Trophoblast cell (in vitro differentiated cells and primary cell): Measurements from ENCODE around the gene BTBD7.

Experiments used
- DNase-seq, 2 donors: peaks; one replicate each; pipeline ENCODE4 v3.0.0-alpha.2; 2016
- H2AFZ ChIP-seq: 2 replicates; pipeline ENCODE4 v1.6.1; 2013; ENCODE audit warnings: low read length, moderate library complexity, mild to moderate bottlenecking; ENCODE audit not compliant: insufficient read depth, poor library complexity
- H2AK5ac ChIP-seq: 2 replicates; pipeline ENCODE4 v1.6.1; 2013; ENCODE audit warnings: mild to moderate bottlenecking, low read length
- H2BK120ac ChIP-seq: 2 replicates; pipeline ENCODE4 v1.6.1; 2013; ENCODE audit warnings: low read length, mild to moderate bottlenecking, moderate library complexity; ENCODE audit not compliant: insufficient read depth, poor library complexity
- H2BK12ac ChIP-seq: 2 replicates; pipeline ENCODE4 v1.6.1; 2013; ENCODE audit warnings: mild to moderate bottlenecking, low read length, moderate library complexity
- H2BK5ac ChIP-seq: 2 replicates; pipeline ENCODE4 v1.6.1; 2013; ENCODE audit warnings: low read length, low read depth, moderate library complexity, mild to moderate bottlenecking; ENCODE audit not compliant: poor library complexity
- H3K14ac ChIP-seq: 2 replicates; pipeline ENCODE4 v1.6.1; 2013; ENCODE audit warnings: mild to moderate bottlenecking, low read length
- H3K18ac ChIP-seq: 2 replicates; pipeline ENCODE4 v1.6.1; 2013; ENCODE audit warnings: mild to moderate bottlenecking, low read length
- H3K23ac ChIP-seq: 2 replicates; pipeline ENCODE4 v1.6.1; 2013; ENCODE audit warnings: low read length
- H3K27ac ChIP-seq: 2 replicates; pipeline ENCODE4 v1.5.1; 2013; ENCODE audit warnings: low read depth, mild to moderate bottlenecking, inconsistent platforms, low read length, moderate library complexity
- H3K27me3 ChIP-seq: 2 replicates; pipeline ENCODE4 v1.6.1; 2013; ENCODE audit warnings: inconsistent platforms, mild to moderate bottlenecking, low read length, moderate library complexity; ENCODE audit not compliant: insufficient read depth
- H3K36me3 ChIP-seq, 2 experiments: 1 replicate in 1 of 2; 2 replicates in 1 of 2; pipeline ENCODE4 v1.6.1; 2013; ENCODE audit warnings: low read length in 2 of 2, mild to moderate bottlenecking in 2 of 2, moderate library complexity in 1 of 2; ENCODE audit not compliant: insufficient read depth in 2 of 2, control insufficient read depth in 1 of 2
- H3K4ac ChIP-seq: 2 replicates; pipeline ENCODE4 v1.6.1; 2013; ENCODE audit warnings: low read depth, mild to moderate bottlenecking, low read length, moderate library complexity
- H3K4me1 ChIP-seq, 2 experiments: 1 replicate in 1 of 2; 2 replicates in 1 of 2; pipeline ENCODE4 v1.6.1; 2013; ENCODE audit warnings: low read length in 2 of 2, mild to moderate bottlenecking in 2 of 2, moderate library complexity in 1 of 2; ENCODE audit not compliant: insufficient read depth in 2 of 2, control insufficient read depth in 1 of 2
- H3K4me2 ChIP-seq: 2 replicates; pipeline ENCODE4 v1.6.1; 2013; ENCODE audit warnings: inconsistent platforms, mild to moderate bottlenecking, low read length, moderate library complexity
- H3K4me3 ChIP-seq: 2 replicates; pipeline ENCODE4 v1.5.1; 2013; ENCODE audit warnings: mild to moderate bottlenecking, low read depth, low read length, inconsistent platforms
- H3K79me1 ChIP-seq: one replicate; pipeline ENCODE4 v1.6.1; 2013; ENCODE audit warnings: low read length
- H3K79me2 ChIP-seq: 2 replicates; pipeline ENCODE4 v1.6.1; 2013; ENCODE audit warnings: low read length, mild to moderate bottlenecking; ENCODE audit not compliant: control insufficient read depth, insufficient read depth, poor library complexity
- H3K9ac ChIP-seq: 2 replicates; pipeline ENCODE4 v1.6.1; 2013; ENCODE audit warnings: mild to moderate bottlenecking, low read length
- H3K9me3 ChIP-seq: 2 replicates; pipeline ENCODE4 v1.6.1; 2013; ENCODE audit warnings: low read depth, mild to moderate bottlenecking, control low read depth, inconsistent platforms, low read length; ENCODE audit not compliant: insufficient read depth
- H4K12ac ChIP-seq: 2 replicates; pipeline ENCODE4 v1.6.1; 2013; ENCODE audit warnings: low read depth, mild to moderate bottlenecking, low read length, moderate library complexity
- H4K8ac ChIP-seq: 2 replicates; pipeline ENCODE4 v1.6.1; 2013; ENCODE audit warnings: low read depth, mild to moderate bottlenecking, low read length, moderate library complexity
- H4K91ac ChIP-seq: one replicate; pipeline ENCODE4 v1.6.1; 2013; ENCODE audit warnings: low read depth, mild to moderate bottlenecking, low read length, moderate library complexity
- WGBS: extraction: QIAGEN DNeasy Blood & Tissue Kit; methylation state at CpG from one replicate; pipeline ENCODE4 v1.1.7; 2013; ENCODE audit warnings: missing lambda C conversion rate; ENCODE audit not compliant: insufficient read length, insufficient coverage; ENCODE audit errors: extremely low coverage; 5-methylcytosine and 5-hydroxymethylcytosine counted together

The BTBD7 gene

GRCh38 chr14:93295541-93296220, 37.2 kb downstream of the BTBD7 start:
- Histone ChIP-seq H2AK5ac (no peak overlapping the region), H3K4ac (no peak overlapping the region), H2AFZ (no peak overlapping the region), H2BK120ac (no peak overlapping the region), H3K36me3 (peaks cover 0 to 4% of the 10 kb centered on the region in 2 experiments), H3K14ac (no peak overlapping the region), H2BK12ac (no peak overlapping the region), H3K79me2 (peaks cover 3% of the 10 kb centered on the region), H3K9me3 (no peaks in the 10 kb centered on the region), H3K27ac (no peak overlapping the region), H3K9ac (no peak overlapping the region), H2BK5ac (no peak overlapping the region), H4K12ac (no peak overlapping the region), H4K91ac (no peak overlapping the region), H4K8ac (no peak overlapping the region), H3K79me1 (peaks cover 10% of the 10 kb centered on the region), H3K4me2 (no peak overlapping the region), H3K18ac (no peak overlapping the region), H3K23ac (no peak overlapping the region), H3K27me3 (no peaks in the 10 kb centered on the region), H3K4me3 (no peak overlapping the region), H3K4me1 (peaks cover 6 to 9% of the 10 kb centered on the region in 2 experiments)
- DNase-seq: no peak
- WGBS: no CpG with 5 or more reads among the region's 6 CpGs

GRCh38 chr14:93286212-93286890, 46.5 kb downstream of the BTBD7 start:
- peak overlapping the region; percentile 52 for H3K4ac ChIP-seq
- peak; percentile 63 to 83 for DNase-seq
- no peak overlapping the region for H3K23ac ChIP-seq
- no peak overlapping the region for H3K4me3 ChIP-seq
- H2BK5ac ChIP-seq: peak overlapping the region; percentile 12
- H3K27me3 ChIP-seq: no peaks in the 10 kb centered on the region
- peaks cover 8 to 13% of the 10 kb centered on the region in 2 experiments for H3K4me1 ChIP-seq
- H2AFZ ChIP-seq: no peak overlapping the region
- no peaks in the 10 kb centered on the region for H3K9me3 ChIP-seq
- peak overlapping the region; percentile 90 for H3K27ac ChIP-seq
- H3K4me2 ChIP-seq: peak overlapping the region; percentile 18
- no peak overlapping the region for H3K18ac ChIP-seq
- peak overlapping the region; percentile 11 for H2BK12ac ChIP-seq
- peak overlapping the region; percentile 40 for H3K14ac ChIP-seq
- peaks cover 2 to 5% of the 10 kb centered on the region in 2 experiments for H3K36me3 ChIP-seq
- no CpG with 5 or more reads among the region's 4 CpGs for WGBS
- no peak overlapping the region for H4K91ac ChIP-seq
- peak overlapping the region; percentile 6 for H4K8ac ChIP-seq
- no peak overlapping the region for H2AK5ac ChIP-seq
- peak overlapping the region; percentile 7 for H2BK120ac ChIP-seq
- H3K9ac ChIP-seq: no peak overlapping the region
- peaks cover 6% of the 10 kb centered on the region for H3K79me1 ChIP-seq
- H3K79me2 ChIP-seq: no peaks in the 10 kb centered on the region
- H4K12ac ChIP-seq: no peak overlapping the region

- Histone ChIP-seq H2BK12ac (no peak overlapping the region), H2AK5ac (no peak overlapping the region), H3K4ac (no peak overlapping the region), H3K79me2 (no peaks in the 10 kb centered on the region), H3K9ac (no peak overlapping the region), H3K18ac (no peak overlapping the region), H3K9me3 (no peaks in the 10 kb centered on the region), H3K14ac (no peak overlapping the region), H3K23ac (no peak overlapping the region), H3K4me1 (peaks cover 8 to 13% of the 10 kb centered on the region in 2 experiments), H4K91ac (no peak overlapping the region), H2BK120ac (no peak overlapping the region), H2BK5ac (no peak overlapping the region), H3K4me2 (no peak overlapping the region), H3K27me3 (no peaks in the 10 kb centered on the region), H3K27ac (no peak overlapping the region), H4K8ac (no peak overlapping the region), H2AFZ (no peak overlapping the region), H3K4me3 (no peak overlapping the region), H4K12ac (no peak overlapping the region), H3K36me3 (peaks cover 2% of the 10 kb centered on the region in 2 experiments), H3K79me1 (peaks cover 6% of the 10 kb centered on the region)
- no CpG with 5 or more reads among the region's 2 CpGs for WGBS
- DNase-seq: no peak
Measured at GRCh38 chr14:93285044-93285443, 47.8 kb downstream of the BTBD7 start.

- H3K36me3 ChIP-seq: peaks cover 0 to 1% of the 10 kb centered on the region in 2 experiments
- peaks cover 6% of the 10 kb centered on the region for H3K79me1 ChIP-seq
- no peaks in the 10 kb centered on the region for H3K27me3 ChIP-seq
- H4K12ac ChIP-seq: no peak overlapping the region
- H4K91ac ChIP-seq: no peak overlapping the region
- H2BK5ac ChIP-seq: no peak overlapping the region
- H3K23ac ChIP-seq: no peak overlapping the region
- no peak overlapping the region for H3K14ac ChIP-seq
- H2AFZ ChIP-seq: no peak overlapping the region
- no peak overlapping the region for H3K4me2 ChIP-seq
- no peak overlapping the region for H3K4ac ChIP-seq
- H4K8ac ChIP-seq: no peak overlapping the region
- H2BK12ac ChIP-seq: no peak overlapping the region
- WGBS: no CpG with 5 or more reads among the region's 1 CpG
- DNase-seq: peak in 1 of 2 donors; percentile 70
- H3K27ac ChIP-seq: no peak overlapping the region
- H3K9me3 ChIP-seq: no peaks in the 10 kb centered on the region
- no peak overlapping the region for H3K4me3 ChIP-seq
- no peaks in the 10 kb centered on the region for H3K79me2 ChIP-seq
- H2BK120ac ChIP-seq: no peak overlapping the region
- H3K18ac ChIP-seq: no peak overlapping the region
- H3K9ac ChIP-seq: no peak overlapping the region
- H2AK5ac ChIP-seq: no peak overlapping the region
- peaks cover 8 to 12% of the 10 kb centered on the region in 2 experiments for H3K4me1 ChIP-seq
Measured at GRCh38 chr14:93281937-93282336, 50.9 kb downstream of the BTBD7 start.
